H9 (cell line): Measurements from ENCODE around the gene THSD4. TPM values are rescaled to one million over a fixed set of nuclear protein-coding genes. Genes with fewer than 3 reads are reported as not detected.
A peak's percentile ranks its signal among the peaks of the same experiment; 100 is the strongest.

Experiments used
- DNase-seq: peaks from one replicate; pipeline ENCODE4 v3.0.0-alpha.2; 2017
- H2AFZ ChIP-seq: one replicate; pipeline ENCODE4 v1.6.1; 2013; ENCODE audit warnings: mild to moderate bottlenecking, low read length, control low read depth, moderate library complexity
- H2AK5ac ChIP-seq: 2 replicates; pipeline ENCODE4 v1.6.1; 2013; ENCODE audit warnings: low read length, control low read depth, mixed read lengths; ENCODE audit not compliant: insufficient read length
- H2BK120ac ChIP-seq: one replicate; pipeline ENCODE4 v1.6.1; 2013; ENCODE audit warnings: low read depth, mild to moderate bottlenecking, low read length, control low read depth, inconsistent platforms; ENCODE audit not compliant: poor library complexity, severe bottlenecking
- H2BK12ac ChIP-seq: 2 replicates; pipeline ENCODE4 v1.6.1; 2013; ENCODE audit warnings: low read length, control low read depth, mixed read lengths, low read depth; ENCODE audit not compliant: insufficient read length
- H2BK15ac ChIP-seq: 2 replicates; pipeline ENCODE4 v1.6.1; 2013; ENCODE audit warnings: low read depth, low read length, control low read depth
- H2BK20ac ChIP-seq: one replicate; pipeline ENCODE4 v1.6.1; 2013; ENCODE audit warnings: low read depth, mild to moderate bottlenecking, low read length, control low read depth, inconsistent platforms; ENCODE audit not compliant: poor library complexity, severe bottlenecking
- H2BK5ac ChIP-seq: 2 replicates; pipeline ENCODE4 v1.6.1; 2013; ENCODE audit warnings: low read length, control low read depth, mixed read lengths; ENCODE audit not compliant: insufficient read length
- H3K14ac ChIP-seq: 2 replicates; pipeline ENCODE4 v1.6.1; 2013; ENCODE audit warnings: low read length, control low read depth; ENCODE audit not compliant: insufficient read depth
- H3K18ac ChIP-seq: 2 replicates; pipeline ENCODE4 v1.6.1; 2013; ENCODE audit warnings: low read depth, mild to moderate bottlenecking, mixed read lengths, low read length, control low read depth; ENCODE audit not compliant: insufficient read length
- H3K23ac ChIP-seq: 2 replicates; pipeline ENCODE4 v1.6.1; 2013; ENCODE audit warnings: low read length, control low read depth, mixed read lengths, low read depth; ENCODE audit not compliant: insufficient read length
- H3K23me2 ChIP-seq: 2 replicates; pipeline ENCODE4 v1.6.1; 2013; ENCODE audit warnings: low read depth, mild to moderate bottlenecking, mixed read lengths, low read length, control low read depth; ENCODE audit not compliant: insufficient read length, poor library complexity, severe bottlenecking
- H3K27ac ChIP-seq: 2 replicates; pipeline ENCODE4 v1.5.1; 2013; ENCODE audit warnings: low read length, control low read depth, mixed read lengths, low read depth; ENCODE audit not compliant: insufficient read length
- H3K27me3 ChIP-seq: 2 replicates; pipeline ENCODE4 v1.6.1; 2013; ENCODE audit warnings: low read length, control low read depth, inconsistent platforms; ENCODE audit not compliant: insufficient read depth
- H3K4ac ChIP-seq: 2 replicates; pipeline ENCODE4 v1.6.1; 2013; ENCODE audit warnings: low read depth, mild to moderate bottlenecking, control low read depth, inconsistent platforms, low read length, moderate library complexity
- H3K4me1 ChIP-seq: 2 replicates; pipeline ENCODE4 v1.6.1; 2013; ENCODE audit warnings: low read length, control low read depth, inconsistent platforms; ENCODE audit not compliant: insufficient read depth
- H3K4me2 ChIP-seq: 2 replicates; pipeline ENCODE4 v1.6.1; 2013; ENCODE audit warnings: low read length, control low read depth, mixed read lengths; ENCODE audit not compliant: insufficient read length, insufficient read depth
- H3K56ac ChIP-seq: 2 replicates; pipeline ENCODE4 v1.6.1; 2013; ENCODE audit warnings: low read depth, mild to moderate bottlenecking, mixed read lengths, low read length, control low read depth; ENCODE audit not compliant: insufficient read length
- H3K79me1 ChIP-seq: 2 replicates; pipeline ENCODE4 v1.6.1; 2013; ENCODE audit warnings: low read depth, mild to moderate bottlenecking, moderate library complexity, low read length, control low read depth, inconsistent platforms; ENCODE audit not compliant: insufficient read depth, poor library complexity, severe bottlenecking
- H3K79me2 ChIP-seq: 2 replicates; pipeline ENCODE4 v1.6.1; 2013; ENCODE audit warnings: low read length, control low read depth, inconsistent platforms; ENCODE audit not compliant: insufficient read depth
- H3K9ac ChIP-seq: 2 replicates; pipeline ENCODE4 v1.6.1; 2013; ENCODE audit warnings: low read length, control low read depth, mixed read lengths; ENCODE audit not compliant: insufficient read length; ENCODE audit errors: extremely low read depth
- H3K9me3 ChIP-seq: one replicate; pipeline ENCODE4 v1.6.1; 2013; ENCODE audit warnings: low read depth, low read length, inconsistent platforms; ENCODE audit not compliant: control insufficient read depth
- H3T11ph ChIP-seq: one replicate; pipeline ENCODE4 v1.6.1; 2013; ENCODE audit warnings: mild to moderate bottlenecking, low read length, control low read depth, inconsistent platforms
- H4K20me1 ChIP-seq: one replicate; pipeline ENCODE4 v1.6.1; 2013; ENCODE audit not compliant: control insufficient read depth, insufficient read length, insufficient read depth
- H4K5ac ChIP-seq: 2 replicates; pipeline ENCODE4 v1.6.1; 2013; ENCODE audit warnings: low read depth, mild to moderate bottlenecking, mixed read lengths, low read length, control low read depth; ENCODE audit not compliant: insufficient read length
- H4K8ac ChIP-seq: replicated peaks from 2 replicates; pipeline ENCODE4 v1.6.1; 2013; ENCODE audit warnings: low read length, control low read depth, mixed read lengths, low read depth; ENCODE audit not compliant: insufficient read length
- H4K91ac ChIP-seq: 2 replicates; pipeline ENCODE4 v1.6.1; 2013; ENCODE audit warnings: low read depth, mild to moderate bottlenecking, moderate library complexity, mixed read lengths, low read length, control low read depth; ENCODE audit not compliant: insufficient read length
- H3K27ac Mint-ChIP-seq, 3 experiments: 2 replicates in 2 of 3; 3 replicates in 1 of 3; pipeline ENCODE4 v1.8.0; 2020 to 2021; ENCODE audit warnings: mixed read lengths in 3 of 3, mild to moderate bottlenecking in 1 of 3, moderate library complexity in 1 of 3
- H3K27me3 Mint-ChIP-seq: 2 replicates; pipeline ENCODE4 v1.8.0; 2021; ENCODE audit warnings: low read depth, mild to moderate bottlenecking, moderate library complexity, mixed read lengths
- H3K36me3 Mint-ChIP-seq, 3 experiments: 2 replicates in 2 of 3; 3 replicates in 1 of 3; pipeline ENCODE4 v1.8.0; 2020 to 2021; ENCODE audit warnings: low read depth in 3 of 3, mixed read lengths in 3 of 3; ENCODE audit not compliant: insufficient read depth in 1 of 3
- H3K4me1 Mint-ChIP-seq, 2 experiments: 2 replicates each; pipeline ENCODE4 v1.8.0; 2020; ENCODE audit warnings: mixed read lengths in 2 of 2
- H3K4me3 Mint-ChIP-seq, 2 experiments: 2 replicates in 1 of 2; 3 replicates in 1 of 2; pipeline ENCODE4 v1.8.0; 2020 to 2021; ENCODE audit warnings: mild to moderate bottlenecking in 2 of 2, mixed read lengths in 2 of 2, moderate library complexity in 1 of 2
- H3K9me3 Mint-ChIP-seq, 2 experiments: 2 replicates in 1 of 2; 3 replicates in 1 of 2; pipeline ENCODE4 v1.8.0; 2020; ENCODE audit warnings: mild to moderate bottlenecking in 2 of 2, mixed read lengths in 2 of 2, moderate library complexity in 1 of 2
- CTCF ChIP-seq: fragments of 200-600 bp; sonication (generic); conservative IDR thresholded peaks from 3 replicates; pipeline ENCODE4 v1.8.0; 2021; ENCODE audit warnings: antibody characterized with exemption, mild to moderate bottlenecking
- WGBS: extraction: QIAGEN DNeasy Blood & Tissue Kit; methylation state at CpG from one replicate; pipeline ENCODE4 v1.1.7; 2013; ENCODE audit warnings: missing lambda C conversion rate, low lambda C conversion rate, mixed read lengths; ENCODE audit not compliant: insufficient read length; ENCODE audit errors: extremely low coverage; 5-methylcytosine and 5-hydroxymethylcytosine counted together
- total RNA-seq: library from RNA; stranded (reverse); gene quantifications from 2 replicates; pipeline ENCODE4 v1.2.1, GENCODE V29; 2021

THSD4 gene
- total RNA-seq, 1 experiment from 2014 or later, result 5.5 TPM

GRCh38 chr15:71634820-71635560 is 519.7 kb downstream of the THSD4 start:
- Histone ChIP-seq H3K79me2 (no peaks in the 10 kb centered on the region), H2BK15ac (no peak overlapping the region), H3K4me1 (peaks cover 9% of the 10 kb centered on the region), H3K23ac (no peak overlapping the region), H3K56ac (no peak overlapping the region), H3K4ac (no peak overlapping the region), H2AFZ (no peak overlapping the region), H2AK5ac (no peak overlapping the region), H3K9ac (no peak overlapping the region), H4K91ac (no peak overlapping the region), H3K27me3 (no peaks in the 10 kb centered on the region), H3K79me1 (no peaks in the 10 kb centered on the region), H3K9me3 (no peaks in the 10 kb centered on the region), H4K20me1 (no peaks in the 10 kb centered on the region), H2BK5ac (no peak overlapping the region), H3K18ac (no peak overlapping the region), H3K27ac (no peak overlapping the region), H3K14ac (no peak overlapping the region), H4K8ac (no peak overlapping the region), H2BK120ac (no peak overlapping the region), H2BK12ac (no peak overlapping the region), H3K23me2 (no peaks in the 10 kb centered on the region), H4K5ac (no peak overlapping the region), H3T11ph (no peak overlapping the region), H3K4me2 (no peak overlapping the region), H2BK20ac (no peak overlapping the region)
- H3K4me3 Mint-ChIP-seq, result no peak overlapping the region; a peak in 1 of 5 replicates
- no peak for TF ChIP-seq CTCF
- no CpG with 5 or more reads among the region's 6 CpGs for WGBS
- no peaks in the 10 kb centered on the region; the same call in 1 of the 2 replicates for H3K27me3 Mint-ChIP-seq
- H3K9me3 Mint-ChIP-seq, result no peaks in the 10 kb centered on the region
- peaks cover 25 to 26% of the 10 kb centered on the region in 2 experiments for H3K4me1 Mint-ChIP-seq
- H3K36me3 Mint-ChIP-seq, result no peaks in the 10 kb centered on the region; a peak in 3 of 7 replicates
- no peak for DNase-seq
- H3K27ac Mint-ChIP-seq, result peak overlapping the region in 1 of 3 experiments; percentile 56; a peak in 2 of 7 replicates
